ENCODE data around the gene CCSER2. TPM values are rescaled to one million over a fixed set of nuclear protein-coding genes. Genes with fewer than 3 reads are reported as not detected.
"Not testable (repeated sequence)": the region's sequence is repeated elsewhere in the genome, so short reads cannot be mapped to it uniquely, and the experiment has no call there.

CCSER2 gene
- total RNA-seq, 1 donor from 2014 or later = 49.6 TPM

DNA sequence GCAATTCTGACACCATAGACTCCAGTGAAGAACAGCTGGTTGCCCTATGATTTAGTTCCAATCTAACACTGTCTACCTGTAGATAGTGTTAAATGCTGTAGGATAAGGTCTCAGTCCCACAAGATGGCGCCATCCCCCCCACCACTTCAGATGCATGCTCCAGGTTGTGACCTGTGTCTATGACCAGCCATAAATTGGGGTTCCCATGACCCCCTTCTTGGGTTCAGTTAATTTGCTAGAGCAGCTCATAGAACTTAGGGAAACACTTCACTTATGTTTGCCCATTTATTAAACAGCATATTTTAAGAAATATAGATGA lies 13.1 kb downstream of the CCSER2 start:
- no peak for DNase-seq (ENCODE audit: low spot score, unreplicated experiment)
- peaks cover 10% of the 10 kb centered on the region for H3K36me3 Mint-ChIP-seq (ENCODE audit: insufficient read depth)
- no peaks in the 10 kb centered on the region for H3K27me3 Mint-ChIP-seq
- no peaks in the 10 kb centered on the region for H3K9me3 Mint-ChIP-seq (ENCODE audit: low read depth)
- H3K27ac Mint-ChIP-seq = no peak overlapping the region
- no peak overlapping the region for H3K4me3 Mint-ChIP-seq (ENCODE audit: low read depth)
- TF ChIP-seq, protein P1, sequence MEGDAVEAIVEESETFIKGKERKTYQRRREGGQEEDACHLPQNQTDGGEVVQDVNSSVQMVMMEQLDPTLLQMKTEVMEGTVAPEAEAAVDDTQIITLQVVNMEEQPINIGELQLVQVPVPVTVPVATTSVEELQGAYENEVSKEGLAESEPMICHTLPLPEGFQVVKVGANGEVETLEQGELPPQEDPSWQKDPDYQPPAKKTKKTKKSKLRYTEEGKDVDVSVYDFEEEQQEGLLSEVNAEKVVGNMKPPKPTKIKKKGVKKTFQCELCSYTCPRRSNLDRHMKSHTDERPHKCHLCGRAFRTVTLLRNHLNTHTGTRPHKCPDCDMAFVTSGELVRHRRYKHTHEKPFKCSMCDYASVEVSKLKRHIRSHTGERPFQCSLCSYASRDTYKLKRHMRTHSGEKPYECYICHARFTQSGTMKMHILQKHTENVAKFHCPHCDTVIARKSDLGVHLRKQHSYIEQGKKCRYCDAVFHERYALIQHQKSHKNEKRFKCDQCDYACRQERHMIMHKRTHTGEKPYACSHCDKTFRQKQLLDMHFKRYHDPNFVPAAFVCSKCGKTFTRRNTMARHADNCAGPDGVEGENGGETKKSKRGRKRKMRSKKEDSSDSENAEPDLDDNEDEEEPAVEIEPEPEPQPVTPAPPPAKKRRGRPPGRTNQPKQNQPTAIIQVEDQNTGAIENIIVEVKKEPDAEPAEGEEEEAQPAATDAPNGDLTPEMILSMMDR (IDR thresholded peaks at IDR 0.05; ENCODE audit: unreplicated experiment) = no peak
- peaks cover 10% of the 10 kb centered on the region for H3K4me1 Mint-ChIP-seq (ENCODE audit: low read depth)

DNA sequence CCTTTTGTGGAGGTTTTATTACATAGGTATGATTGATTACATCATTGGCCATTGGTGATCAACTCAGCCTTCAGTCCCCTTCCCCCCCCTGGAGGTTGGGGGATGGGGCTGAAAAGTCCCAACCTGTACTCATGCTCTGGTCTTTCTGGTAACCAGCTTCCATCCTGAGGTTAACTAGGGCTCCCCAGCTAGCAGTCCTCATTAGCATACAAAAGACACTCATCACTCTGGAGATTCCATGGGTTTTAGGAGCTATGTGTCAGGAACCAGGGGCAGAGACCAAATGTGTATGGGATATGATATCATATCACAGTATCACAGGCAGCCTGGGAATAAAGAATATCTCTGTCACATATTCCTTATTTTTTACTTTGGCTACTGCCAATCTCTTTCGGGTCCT lies 13.6 kb downstream of the CCSER2 start:
- TF ChIP-seq, protein P1 (IDR thresholded peaks at IDR 0.05; ENCODE audit: unreplicated experiment) = no peak
- H3K36me3 Mint-ChIP-seq (ENCODE audit: insufficient read depth) = peaks cover 14% of the 10 kb centered on the region
- H3K27ac Mint-ChIP-seq = no peak overlapping the region
- H3K9me3 Mint-ChIP-seq (ENCODE audit: low read depth) = no peaks in the 10 kb centered on the region
- no peaks in the 10 kb centered on the region for H3K27me3 Mint-ChIP-seq
- DNase-seq (ENCODE audit: low spot score, unreplicated experiment) = no peak
- peaks cover 10% of the 10 kb centered on the region for H3K4me1 Mint-ChIP-seq (ENCODE audit: low read depth)
- no peak overlapping the region for H3K4me3 Mint-ChIP-seq (ENCODE audit: low read depth)

DNA sequence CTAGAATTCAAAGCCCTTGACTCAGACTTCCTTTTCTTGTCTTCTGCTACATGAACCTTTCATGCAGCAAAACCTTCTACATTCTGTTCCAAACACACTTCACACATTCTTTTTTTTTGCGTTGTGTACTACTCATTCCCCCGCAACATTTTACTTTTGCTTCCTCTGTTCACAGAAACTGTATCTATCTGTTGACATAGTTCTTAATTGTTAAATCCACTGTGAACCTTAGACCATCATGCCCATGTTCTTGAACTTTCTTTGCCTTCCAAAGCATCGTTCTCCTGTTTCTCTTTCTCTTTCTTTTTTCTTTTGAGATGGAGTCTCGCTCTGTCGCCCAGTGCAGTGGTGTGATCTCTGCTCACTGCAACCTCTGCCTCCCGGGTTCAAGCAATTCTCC lies 14.2 kb downstream of the CCSER2 start:
- peaks cover 15% of the 10 kb centered on the region for H3K36me3 Mint-ChIP-seq (ENCODE audit: insufficient read depth)
- H3K4me3 Mint-ChIP-seq (ENCODE audit: low read depth) = no peak overlapping the region
- no peaks in the 10 kb centered on the region for H3K9me3 Mint-ChIP-seq (ENCODE audit: low read depth)
- no peaks in the 10 kb centered on the region for H3K27me3 Mint-ChIP-seq
- DNase-seq (ENCODE audit: low spot score, unreplicated experiment) = no peak
- H3K4me1 Mint-ChIP-seq (ENCODE audit: low read depth) = peaks cover 10% of the 10 kb centered on the region
- H3K27ac Mint-ChIP-seq = no peak overlapping the region
- TF ChIP-seq, protein P1 (IDR thresholded peaks at IDR 0.05; ENCODE audit: unreplicated experiment) = no peak

DNA sequence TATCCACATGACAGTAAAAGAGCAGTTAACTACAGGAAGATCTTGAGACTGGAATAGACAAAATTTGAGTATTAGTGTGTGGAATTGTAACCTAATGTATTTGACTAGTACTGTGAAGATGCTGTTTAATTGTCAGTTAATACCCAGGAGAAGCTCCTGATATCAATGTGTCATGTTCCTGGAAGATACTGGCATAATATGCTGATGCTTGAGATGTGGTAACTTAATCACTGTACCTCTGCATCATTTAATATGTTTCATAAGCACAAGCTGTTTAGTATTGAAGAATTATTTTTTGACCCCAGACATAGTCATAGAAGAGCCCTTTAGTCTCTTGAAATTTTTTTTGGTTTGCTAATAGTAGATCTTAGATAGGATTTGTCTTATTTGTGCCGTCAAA lies 15.4 kb downstream of the CCSER2 start:
- no peak for DNase-seq (ENCODE audit: low spot score, unreplicated experiment)
- peaks cover 10% of the 10 kb centered on the region for H3K4me1 Mint-ChIP-seq (ENCODE audit: low read depth)
- no peaks in the 10 kb centered on the region for H3K9me3 Mint-ChIP-seq (ENCODE audit: low read depth)
- no peak overlapping the region for H3K27ac Mint-ChIP-seq
- no peaks in the 10 kb centered on the region for H3K27me3 Mint-ChIP-seq
- peaks cover 24% of the 10 kb centered on the region for H3K36me3 Mint-ChIP-seq (ENCODE audit: insufficient read depth)
- TF ChIP-seq, protein P1 (IDR thresholded peaks at IDR 0.05; ENCODE audit: unreplicated experiment) = no peak
- no peak overlapping the region for H3K4me3 Mint-ChIP-seq (ENCODE audit: low read depth)

DNA sequence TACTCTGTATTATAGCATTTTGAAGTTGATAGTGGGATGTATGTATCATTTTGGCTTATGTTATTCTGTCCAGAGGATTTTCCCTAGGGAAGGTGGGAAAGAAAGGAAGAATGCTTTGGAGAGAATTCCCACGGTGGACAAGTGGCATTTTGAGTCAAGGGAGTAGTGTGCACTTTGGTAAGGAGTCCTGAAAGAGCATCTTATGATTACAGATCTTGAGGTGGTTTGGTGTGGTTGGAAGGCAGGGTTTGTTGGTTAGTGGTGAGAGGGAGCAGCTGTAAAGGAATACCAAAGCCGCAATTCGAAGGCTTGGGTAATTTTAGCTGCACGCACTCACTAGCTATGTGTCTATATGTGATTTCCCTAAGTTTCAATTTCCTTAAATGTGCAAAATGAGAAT lies 16.1 kb downstream of the CCSER2 start:
- Mint-ChIP-seq H3K4me3 (ENCODE audit: low read depth) (no peak overlapping the region), H3K27ac (no peak overlapping the region), H3K9me3 (ENCODE audit: low read depth) (no peaks in the 10 kb centered on the region), H3K36me3 (ENCODE audit: insufficient read depth) (peaks cover 28% of the 10 kb centered on the region), H3K4me1 (ENCODE audit: low read depth) (peaks cover 10% of the 10 kb centered on the region), H3K27me3 (no peaks in the 10 kb centered on the region)
- TF ChIP-seq, protein P1 (IDR thresholded peaks at IDR 0.05; ENCODE audit: unreplicated experiment) = no peak
- no peak for DNase-seq (ENCODE audit: low spot score, unreplicated experiment)

DNA sequence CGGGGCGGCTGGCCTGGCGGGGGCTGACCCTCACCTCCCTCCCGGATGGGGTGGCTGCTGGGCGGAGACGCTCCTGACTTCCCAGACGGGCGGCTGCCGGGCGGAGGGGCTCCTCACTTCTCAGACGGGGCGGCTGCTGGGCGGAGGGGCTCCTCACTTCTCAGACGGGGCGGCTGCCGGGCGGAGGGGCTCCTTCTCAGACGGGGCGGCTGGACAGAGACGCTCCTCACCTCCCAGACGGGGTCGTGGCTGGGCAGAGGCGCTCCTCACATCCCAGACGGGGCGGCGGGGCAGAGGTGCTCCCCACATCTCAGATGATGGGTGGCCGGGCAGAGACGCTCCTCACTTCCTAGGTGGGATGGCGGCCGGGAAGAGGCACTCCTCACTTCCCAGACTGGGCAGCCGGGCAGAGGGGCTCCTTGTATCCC lies 19.2 kb downstream of the CCSER2 start:
- not testable (repeated sequence) for H3K9me3 Mint-ChIP-seq (ENCODE audit: low read depth); H3K4me1 Mint-ChIP-seq (ENCODE audit: low read depth); H3K27ac Mint-ChIP-seq; DNase-seq (ENCODE audit: low spot score, unreplicated experiment); H3K27me3 Mint-ChIP-seq; H3K4me3 Mint-ChIP-seq (ENCODE audit: low read depth)
- peaks cover 23% of the 10 kb centered on the region for H3K36me3 Mint-ChIP-seq (ENCODE audit: insufficient read depth)
